ENCODE measurements around the gene TRA2A.

DNA sequence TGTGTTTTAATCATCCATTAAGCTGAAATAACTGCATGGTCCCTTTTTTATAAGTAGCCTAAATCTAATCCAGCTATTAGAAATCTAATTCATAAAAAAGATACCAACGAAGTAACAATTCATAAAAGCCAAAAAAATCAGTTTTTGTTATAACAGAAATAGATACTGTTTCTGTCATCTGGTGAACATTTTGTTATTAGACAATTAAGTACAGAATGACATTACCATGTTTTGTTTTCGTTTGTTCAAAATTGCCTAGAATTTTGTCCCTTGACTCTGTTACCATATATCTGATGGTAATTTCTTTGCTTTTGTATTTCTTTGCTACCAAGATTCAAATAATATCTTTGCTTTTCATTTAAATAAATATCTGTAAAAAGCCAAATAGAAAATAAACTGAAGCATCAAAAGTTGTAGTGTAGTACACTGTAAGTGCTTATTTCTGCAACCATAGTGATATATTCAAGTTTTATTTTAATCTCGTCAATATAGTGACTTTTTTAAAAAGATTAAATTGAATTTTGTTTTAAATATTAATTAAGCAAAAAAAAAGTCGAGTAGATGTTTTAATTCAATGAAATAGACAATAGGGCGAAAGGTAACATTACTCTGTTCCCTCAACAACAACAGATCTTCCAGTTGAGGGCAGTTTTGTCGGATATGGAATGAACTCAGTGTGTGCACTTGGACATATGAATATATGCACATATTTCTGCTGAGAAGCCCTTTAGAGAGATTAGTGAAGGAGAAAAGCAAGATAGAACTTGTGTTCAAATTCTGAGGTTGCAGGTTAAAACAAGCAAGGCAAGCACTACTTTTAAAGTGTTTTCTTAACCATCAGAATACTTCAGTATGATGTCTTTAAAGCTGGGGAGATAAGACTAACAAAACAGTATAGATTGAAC lies 53.6 kb downstream of the TRA2A start:
- no peak for TF ChIP-seq EZH2 (IDR thresholded peaks at IDR 0.05; ENCODE audit: insufficient read depth, low read length)
- TF ChIP-seq, protein P1, sequence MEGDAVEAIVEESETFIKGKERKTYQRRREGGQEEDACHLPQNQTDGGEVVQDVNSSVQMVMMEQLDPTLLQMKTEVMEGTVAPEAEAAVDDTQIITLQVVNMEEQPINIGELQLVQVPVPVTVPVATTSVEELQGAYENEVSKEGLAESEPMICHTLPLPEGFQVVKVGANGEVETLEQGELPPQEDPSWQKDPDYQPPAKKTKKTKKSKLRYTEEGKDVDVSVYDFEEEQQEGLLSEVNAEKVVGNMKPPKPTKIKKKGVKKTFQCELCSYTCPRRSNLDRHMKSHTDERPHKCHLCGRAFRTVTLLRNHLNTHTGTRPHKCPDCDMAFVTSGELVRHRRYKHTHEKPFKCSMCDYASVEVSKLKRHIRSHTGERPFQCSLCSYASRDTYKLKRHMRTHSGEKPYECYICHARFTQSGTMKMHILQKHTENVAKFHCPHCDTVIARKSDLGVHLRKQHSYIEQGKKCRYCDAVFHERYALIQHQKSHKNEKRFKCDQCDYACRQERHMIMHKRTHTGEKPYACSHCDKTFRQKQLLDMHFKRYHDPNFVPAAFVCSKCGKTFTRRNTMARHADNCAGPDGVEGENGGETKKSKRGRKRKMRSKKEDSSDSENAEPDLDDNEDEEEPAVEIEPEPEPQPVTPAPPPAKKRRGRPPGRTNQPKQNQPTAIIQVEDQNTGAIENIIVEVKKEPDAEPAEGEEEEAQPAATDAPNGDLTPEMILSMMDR (IDR thresholded peaks at IDR 0.05; ENCODE audit: insufficient read depth, low read depth, low read length), result no peak

Measured in astrocyte (in vitro differentiated cells and primary cell).